Progenitor cell of endocrine pancreas (in vitro differentiated cells): Measurements from ENCODE around the gene ACOXL. TPM values are rescaled to one million over a fixed set of nuclear protein-coding genes. Genes with fewer than 3 reads are reported as not detected.

ENCODE experiments used
- DNase-seq: peaks from one replicate; pipeline ENCODE4 v3.0.0; 2021; ENCODE audit warnings: low spot score; ENCODE audit not compliant: unreplicated experiment
- H3K27ac Mint-ChIP-seq: 2 replicates; pipeline ENCODE4 v1.8.0; 2021; ENCODE audit warnings: mild to moderate bottlenecking, moderate library complexity, mixed read lengths
- H3K27me3 Mint-ChIP-seq: 2 replicates; pipeline ENCODE4 v1.8.0; 2021; ENCODE audit warnings: mixed read lengths
- H3K36me3 Mint-ChIP-seq: 2 replicates; pipeline ENCODE4 v1.8.0; 2022; ENCODE audit warnings: mixed read lengths; ENCODE audit not compliant: insufficient read depth
- H3K4me1 Mint-ChIP-seq: 2 replicates; pipeline ENCODE4 v1.8.0; 2021; ENCODE audit warnings: low read depth, mixed read lengths
- H3K4me3 Mint-ChIP-seq: 2 replicates; pipeline ENCODE4 v1.8.0; 2021; ENCODE audit warnings: low read depth, mild to moderate bottlenecking, moderate library complexity, mixed read lengths
- H3K9me3 Mint-ChIP-seq: 2 replicates; pipeline ENCODE4 v1.8.0; 2021; ENCODE audit warnings: low read depth, mixed read lengths
- CTCF ChIP-seq: fragments of 200-600 bp; sonication (generic); IDR thresholded peaks from one replicate; pipeline ENCODE4 v1.5.0; 2021; ENCODE audit warnings: antibody characterized with exemption, mild to moderate bottlenecking; ENCODE audit not compliant: unreplicated experiment
- total RNA-seq: library from RNA; stranded (reverse); gene quantifications from 2 replicates; pipeline ENCODE4 v1.2.1, GENCODE V29; 2021

The ACOXL gene
- total RNA-seq, 1 donor from 2014 or later: 0.19 TPM

DNA sequence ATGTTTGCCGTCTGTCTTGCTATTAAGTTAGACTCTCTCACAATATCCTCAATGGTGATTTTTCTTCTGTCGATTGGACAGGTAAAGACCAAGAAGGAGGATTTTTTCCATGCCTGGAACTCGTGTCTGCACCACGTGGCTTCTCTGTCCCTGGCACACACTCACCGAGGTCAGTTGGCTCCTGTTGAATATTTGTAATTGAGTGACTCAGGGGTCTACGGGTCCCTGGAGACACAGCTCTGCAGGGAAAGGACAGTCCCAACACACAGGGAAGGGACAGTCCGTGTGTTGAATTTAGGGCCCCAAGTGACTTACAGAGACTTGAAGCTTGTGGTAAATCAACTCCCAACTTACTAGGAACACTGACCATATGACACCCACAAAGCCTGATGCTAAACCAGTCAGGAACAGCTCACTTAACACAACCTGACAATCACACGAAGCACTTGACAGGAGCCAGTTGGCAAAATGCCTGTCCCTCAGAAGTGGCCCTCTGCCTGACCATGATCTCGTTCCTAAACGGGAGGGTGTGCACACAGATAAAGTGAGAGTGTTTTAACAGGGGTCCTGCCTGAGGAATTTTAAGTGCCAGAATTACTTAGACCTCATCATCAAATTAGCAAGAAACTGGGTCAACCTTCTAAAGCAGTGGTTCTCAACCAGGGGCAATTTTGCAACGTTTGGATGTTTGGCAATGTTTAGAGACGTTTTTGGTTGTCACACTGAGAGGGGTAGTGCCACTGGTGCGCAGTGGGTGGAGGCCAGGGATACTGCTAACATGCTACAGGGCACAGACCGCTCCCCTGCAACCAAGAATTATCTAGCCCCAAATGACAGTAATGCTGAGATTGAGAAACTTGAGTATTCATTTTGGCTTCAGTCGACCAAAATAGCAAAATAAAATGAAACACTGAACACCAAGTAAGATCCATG lies 299.4 kb downstream of the ACOXL start:
- Mint-ChIP-seq H3K27ac (no peak overlapping the region), H3K36me3 (no peaks in the 10 kb centered on the region), H3K4me1 (peaks cover 15% of the 10 kb centered on the region), H3K27me3 (peaks cover 15% of the 10 kb centered on the region), H3K9me3 (peaks cover 3% of the 10 kb centered on the region), H3K4me3 (no peak overlapping the region)
- TF ChIP-seq CTCF: no peak
- DNase-seq: no peak

DNA sequence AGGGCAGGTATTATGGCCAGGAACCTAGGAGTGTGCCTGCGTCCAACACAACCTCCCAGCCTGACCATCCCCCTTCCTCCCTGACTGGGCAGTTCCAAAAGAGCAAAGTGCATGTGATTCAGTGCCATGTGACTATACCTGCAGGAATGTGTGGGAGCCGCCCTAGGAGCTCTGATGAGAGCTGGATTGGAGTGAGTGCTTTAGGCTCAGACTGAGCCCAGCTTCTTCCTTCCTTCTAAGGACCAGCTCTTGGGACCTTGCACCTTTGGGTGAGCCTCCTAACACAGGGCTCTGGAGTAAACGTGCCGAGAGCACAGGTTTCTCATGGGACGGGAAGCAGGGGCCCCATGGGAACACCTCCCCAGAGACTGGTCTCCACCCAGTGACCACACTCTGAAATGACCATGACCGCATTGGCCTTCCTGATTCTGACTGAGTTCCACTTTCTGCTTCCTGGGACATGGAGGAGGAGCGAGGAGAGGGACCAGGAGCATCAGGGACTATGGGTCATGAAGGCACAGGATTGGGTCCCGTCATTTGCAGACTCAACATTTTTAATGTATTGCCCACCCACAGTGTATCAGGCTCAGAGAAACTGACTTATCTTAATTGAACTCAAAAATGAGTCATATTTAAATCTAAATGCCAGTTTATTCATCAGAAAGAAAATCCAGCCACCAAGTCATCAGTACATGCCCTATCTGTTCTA lies 300.5 kb downstream of the ACOXL start:
- DNase-seq: no peak
- Mint-ChIP-seq H3K27ac (no peak overlapping the region), H3K36me3 (no peaks in the 10 kb centered on the region), H3K27me3 (peaks cover 17% of the 10 kb centered on the region), H3K4me1 (peaks cover 15% of the 10 kb centered on the region), H3K9me3 (peaks cover 3% of the 10 kb centered on the region), H3K4me3 (no peak overlapping the region)
- no peak for TF ChIP-seq CTCF

DNA sequence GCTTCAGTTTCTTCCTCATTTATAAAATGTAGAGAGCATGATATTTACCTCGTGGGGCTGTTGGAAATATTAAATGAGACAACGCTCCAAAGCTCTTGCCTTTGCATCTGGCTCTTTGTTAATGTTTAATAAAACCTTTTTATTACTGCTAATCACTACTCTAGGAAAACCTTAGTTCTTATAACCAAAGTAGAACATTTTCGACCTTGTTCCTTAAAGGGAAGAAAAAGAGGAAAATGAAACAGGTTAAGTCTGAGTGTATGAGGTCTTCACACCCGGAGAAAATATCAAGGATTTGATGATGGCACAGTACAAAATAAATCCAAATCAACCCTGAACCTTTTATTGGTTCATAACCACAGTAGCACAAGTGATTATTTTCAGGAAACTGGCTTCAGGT lies 301.8 kb downstream of the ACOXL start:
- H3K27me3 Mint-ChIP-seq: peaks cover 18% of the 10 kb centered on the region
- DNase-seq: no peak
- peaks cover 19% of the 10 kb centered on the region for H3K4me1 Mint-ChIP-seq
- H3K4me3 Mint-ChIP-seq: no peak overlapping the region
- no peak overlapping the region for H3K27ac Mint-ChIP-seq
- no peaks in the 10 kb centered on the region for H3K36me3 Mint-ChIP-seq
- no peak for TF ChIP-seq CTCF
- no peaks in the 10 kb centered on the region for H3K9me3 Mint-ChIP-seq

DNA sequence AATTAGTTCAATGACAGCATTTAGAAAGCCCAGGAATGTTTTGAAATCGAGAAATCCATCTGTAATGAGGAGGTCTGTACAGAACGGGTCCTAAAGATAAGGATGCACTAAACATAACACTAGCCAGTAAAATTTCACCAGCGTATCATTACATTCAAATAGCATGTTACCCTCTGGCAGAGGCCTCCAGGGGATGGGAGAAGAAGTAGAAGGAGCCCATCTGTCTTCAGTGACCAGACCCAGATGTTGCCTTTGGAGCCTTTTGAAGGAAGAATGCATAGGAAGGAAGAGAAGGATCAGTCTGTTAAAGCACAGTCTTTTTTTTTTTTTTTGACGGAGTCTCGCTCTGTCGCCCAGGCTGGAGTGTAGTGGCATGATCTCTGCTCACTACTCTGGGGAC lies 302.2 kb downstream of the ACOXL start:
- TF ChIP-seq CTCF: no peak
- H3K9me3 Mint-ChIP-seq: no peaks in the 10 kb centered on the region
- H3K27ac Mint-ChIP-seq: no peak overlapping the region
- H3K4me1 Mint-ChIP-seq: peaks cover 21% of the 10 kb centered on the region
- no peak for DNase-seq
- no peaks in the 10 kb centered on the region for H3K36me3 Mint-ChIP-seq
- no peak overlapping the region for H3K4me3 Mint-ChIP-seq
- peaks cover 18% of the 10 kb centered on the region for H3K27me3 Mint-ChIP-seq

DNA sequence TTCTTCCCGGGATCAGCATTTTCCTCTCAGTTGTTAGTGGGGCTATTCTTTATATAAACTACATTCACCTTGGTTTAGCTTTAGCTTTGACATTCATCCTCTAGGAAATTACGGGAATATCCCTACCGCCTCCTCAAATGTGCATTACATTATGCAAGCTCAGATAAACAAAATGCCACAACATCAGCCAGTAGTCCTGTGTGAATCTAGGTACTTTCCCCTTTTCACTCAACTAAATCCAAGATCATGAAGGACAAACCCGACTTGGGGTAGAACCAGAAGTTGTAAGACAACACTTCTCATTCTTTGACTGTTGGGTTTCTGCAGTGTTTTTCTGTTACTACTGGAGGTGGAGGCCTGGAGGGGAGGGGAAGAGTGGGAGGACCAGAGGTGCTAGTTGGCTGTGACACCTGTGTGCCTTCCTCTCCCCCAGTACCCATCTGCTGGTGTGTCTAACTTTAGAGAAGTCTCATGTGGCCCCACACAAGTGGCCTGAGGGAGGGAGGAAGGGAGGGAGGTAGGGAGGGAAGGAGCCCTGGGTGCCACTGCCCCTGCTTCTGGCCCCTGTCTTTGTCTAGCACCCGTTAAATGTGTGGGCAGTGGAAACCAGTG lies 303.6 kb downstream of the ACOXL start:
- peaks cover 21% of the 10 kb centered on the region for H3K27me3 Mint-ChIP-seq
- no peak overlapping the region for H3K4me3 Mint-ChIP-seq
- H3K27ac Mint-ChIP-seq: no peak overlapping the region
- no peak for DNase-seq
- TF ChIP-seq CTCF: no peak
- H3K9me3 Mint-ChIP-seq: no peaks in the 10 kb centered on the region
- no peaks in the 10 kb centered on the region for H3K36me3 Mint-ChIP-seq
- peaks cover 12% of the 10 kb centered on the region for H3K4me1 Mint-ChIP-seq
